Glomerular endothelial cell (primary cell): ENCODE data around the gene MAGEA12. TPM values are rescaled to one million over a fixed set of nuclear protein-coding genes. Genes with fewer than 3 reads are reported as not detected.
"Not testable (repeated sequence)": the region's sequence is repeated elsewhere in the genome, so short reads cannot be mapped to it uniquely, and the experiment has no call there.

Experiments
- DNase-seq: peaks from one replicate; pipeline ENCODE4 v3.0.0-alpha.2; 2011; ENCODE audit warnings: low read depth, low spot score; ENCODE audit errors: extremely low read depth
- total RNA-seq: library from RNA; depleted of rRNA; stranded (reverse); fragments of >200 nt; gene quantifications from 2 replicates; pipeline ENCODE4 v1.2.3, GENCODE V29; 2015

The MAGEA12 gene
- total RNA-seq, 1 donor from 2014 or later = not detected

GRCh38 chrX:152761582-152761981 is 28.0 kb downstream of the MAGEA12 start:
- DNase-seq = not testable (repeated sequence)

GRCh38 chrX:152766562-152766961 is 33.0 kb downstream of the MAGEA12 start:
- not testable (repeated sequence) for DNase-seq

- DNase-seq = not testable (repeated sequence)
Measured at GRCh38 chrX:152769549-152770289, 36.2 kb downstream of the MAGEA12 start, which contains the start of gene MAGEA6. Gene MAGEA6, minus strand, starts transcription at chrX:152769689. Its CDS starts 2,039 bp downstream, at chrX:152767650.

GRCh38 chrX:152787062-152787461 is 53.5 kb downstream of the MAGEA12 start:
- DNase-seq = not testable (repeated sequence)

Other genes with a start within 250 kb of the MAGEA12 start
- gene GABRQ, start 95.9 kb upstream of the MAGEA12 start, total RNA-seq = under 0.01 TPM in 1 of 2 replicates, not detected in the other
- gene MAGEA3, start 35.0 kb upstream of the MAGEA12 start, total RNA-seq = not detected in 2 replicates
- gene CSAG2, start 24.5 kb upstream of the MAGEA12 start, total RNA-seq = not detected in 2 replicates
- not detected in 2 replicates for gene MAGEA2B, start 19.1 kb upstream of the MAGEA12 start, total RNA-seq
- not detected in 2 replicates for gene CSAG1, start within 50 bp of the MAGEA12 start, total RNA-seq
- not detected in 2 replicates for gene MAGEA2, start 20.1 kb downstream of the MAGEA12 start, total RNA-seq
- not detected in 2 replicates for gene CSAG3, start 25.5 kb downstream of the MAGEA12 start, total RNA-seq
- not detected in 2 replicates for gene MAGEA6, start 35.9 kb downstream of the MAGEA12 start, total RNA-seq
- gene CETN2, start 97.0 kb downstream of the MAGEA12 start, total RNA-seq = 24.7 and 40.7 TPM in 2 replicates
- 21.5 and 23.4 TPM in 2 replicates for gene NSDHL, start 97.3 kb downstream of the MAGEA12 start, total RNA-seq
- gene ZNF185, start 164.3 kb downstream of the MAGEA12 start, total RNA-seq = 9.4 and 20.9 TPM in 2 replicates